BLaER1 (cell line): ENCODE results near the gene ITIH5.

ENCODE experiments used
- H3K27ac ChIP-seq: shearing (Covaris generic); formaldehyde crosslinking; 2 replicates; pipeline ENCODE4 v1.8.1; 2022
- H3K27me3 ChIP-seq: shearing (Covaris generic); formaldehyde crosslinking; 2 replicates; pipeline ENCODE4 v1.8.1; 2022
- H3K36me3 ChIP-seq: shearing (Covaris generic); formaldehyde crosslinking; 2 replicates; pipeline ENCODE4 v1.8.1; 2022
- H3K4me1 ChIP-seq: shearing (Covaris generic); formaldehyde crosslinking; 2 replicates; pipeline ENCODE4 v1.8.1; 2022
- H3K4me2 ChIP-seq: shearing (Covaris generic); formaldehyde crosslinking; 2 replicates; pipeline ENCODE4 v1.8.1; 2022
- H3K4me3 ChIP-seq: shearing (Covaris generic); formaldehyde crosslinking; 2 replicates; pipeline ENCODE4 v1.8.1; 2022
- H3K9ac ChIP-seq: shearing (Covaris generic); formaldehyde crosslinking; 2 replicates; pipeline ENCODE4 v1.8.1; 2022
- H3K9me3 ChIP-seq: shearing (Covaris generic); formaldehyde crosslinking; 2 replicates; pipeline ENCODE4 v1.8.1; 2022
- H4K20me1 ChIP-seq: shearing (Covaris generic); formaldehyde crosslinking; 2 replicates; pipeline ENCODE4 v1.8.1; 2022
- Cebpa-rat ChIP-seq: shearing (Covaris generic); IDR thresholded peaks from 2 replicates; pipeline ENCODE4 v1.8.1; 2022

ITIH5 gene

DNA sequence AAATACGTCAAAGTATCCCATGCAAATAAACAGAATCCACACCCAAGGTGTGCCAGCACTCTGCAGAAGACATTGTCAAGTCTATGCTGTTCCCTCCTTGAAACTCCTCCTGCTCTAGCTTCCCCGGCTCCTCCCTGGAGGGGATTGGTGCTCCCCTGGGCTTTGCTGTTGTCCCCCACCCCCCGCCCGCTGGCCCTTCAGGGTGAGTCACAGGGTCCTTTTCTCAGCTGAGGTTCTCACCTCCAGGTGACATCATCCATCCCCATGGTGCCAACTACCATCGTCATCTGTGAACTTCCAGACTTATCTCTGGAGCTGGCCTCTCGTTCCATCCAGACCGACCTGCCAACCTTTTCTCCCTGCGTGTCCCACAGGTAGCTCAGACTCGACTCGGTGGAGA, 77.0 kb downstream of the ITIH5 start:
- Histone ChIP-seq H3K4me1 (peaks cover 7% of the 10 kb centered on the region), H3K27ac (no peak overlapping the region), H3K36me3 (no peaks in the 10 kb centered on the region), H3K4me2 (no peak overlapping the region), H3K9ac (no peak overlapping the region), H3K27me3 (no peaks in the 10 kb centered on the region), H3K9me3 (no peaks in the 10 kb centered on the region), H4K20me1 (no peaks in the 10 kb centered on the region), H3K4me3 (no peak overlapping the region)
- no peak for TF ChIP-seq Cebpa-rat

GRCh38 chr10:7587865-7588188, 78.9 kb downstream of the ITIH5 start:
- peaks cover 7% of the 10 kb centered on the region for H3K4me1 ChIP-seq
- no peak overlapping the region for H3K4me3 ChIP-seq
- no peak for TF ChIP-seq Cebpa-rat
- no peaks in the 10 kb centered on the region for H3K9me3 ChIP-seq
- no peaks in the 10 kb centered on the region for H4K20me1 ChIP-seq
- H3K36me3 ChIP-seq = no peaks in the 10 kb centered on the region
- H3K27ac ChIP-seq = no peak overlapping the region
- no peaks in the 10 kb centered on the region for H3K27me3 ChIP-seq
- no peak overlapping the region for H3K4me2 ChIP-seq
- no peak overlapping the region for H3K9ac ChIP-seq

GRCh38 chr10:7587168-7587864, 79.5 kb downstream of the ITIH5 start:
- Histone ChIP-seq H3K4me1 (peaks cover 7% of the 10 kb centered on the region), H3K9me3 (no peaks in the 10 kb centered on the region), H3K4me3 (no peak overlapping the region), H3K9ac (no peak overlapping the region), H3K27ac (no peak overlapping the region), H3K4me2 (no peak overlapping the region), H3K27me3 (no peaks in the 10 kb centered on the region), H4K20me1 (no peaks in the 10 kb centered on the region), H3K36me3 (no peaks in the 10 kb centered on the region)
- TF ChIP-seq Cebpa-rat = no peak

DNA sequence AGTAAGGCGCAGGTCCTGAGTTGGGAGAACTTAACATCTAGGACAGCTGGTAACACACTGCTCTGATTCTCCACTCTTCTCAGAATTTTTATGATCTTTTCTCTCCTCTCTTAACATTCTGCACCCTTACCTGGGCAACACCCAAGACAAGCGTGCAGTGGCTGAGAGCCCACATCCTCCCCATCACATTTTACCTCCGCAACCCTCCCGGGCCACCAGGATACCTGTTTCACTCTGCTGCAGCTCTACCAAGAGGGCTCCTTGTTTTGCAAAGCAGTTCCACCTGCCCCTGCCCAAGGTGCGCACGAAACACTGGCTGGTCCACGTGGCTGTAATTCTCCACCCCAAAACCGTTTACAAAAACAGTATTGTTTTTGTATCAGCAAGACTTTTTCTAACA, 81.5 kb downstream of the ITIH5 start:
- Histone ChIP-seq H3K36me3 (no peaks in the 10 kb centered on the region), H3K4me2 (no peak overlapping the region), H3K27ac (no peak overlapping the region), H3K27me3 (no peaks in the 10 kb centered on the region), H3K9me3 (no peaks in the 10 kb centered on the region), H3K9ac (no peak overlapping the region), H3K4me3 (no peak overlapping the region), H4K20me1 (no peaks in the 10 kb centered on the region), H3K4me1 (no peaks in the 10 kb centered on the region)
- no peak for TF ChIP-seq Cebpa-rat

DNA sequence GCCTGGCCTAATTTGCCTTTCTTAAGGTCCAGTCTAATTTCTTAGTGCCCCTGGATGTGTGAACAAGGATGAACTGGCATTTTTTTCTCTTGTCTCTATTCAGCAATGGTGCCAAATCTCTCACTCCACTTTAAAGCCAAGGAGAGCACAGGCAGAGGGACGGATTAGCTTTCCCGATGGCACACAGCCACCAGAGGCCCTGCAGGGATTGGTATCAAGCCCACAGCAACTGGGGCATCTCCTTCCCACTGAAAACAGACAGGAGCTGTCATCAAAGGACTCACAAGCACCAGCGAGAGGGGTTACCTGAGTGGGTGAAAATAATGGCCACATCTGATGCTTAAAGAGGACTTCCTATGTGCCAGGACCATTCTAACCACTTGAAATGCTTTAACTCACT, 83.1 kb downstream of the ITIH5 start:
- no peaks in the 10 kb centered on the region for H3K36me3 ChIP-seq
- TF ChIP-seq Cebpa-rat = no peak

GRCh38 chr10:7580520-7580919, 86.2 kb downstream of the ITIH5 start:
- H3K27ac ChIP-seq = no peak overlapping the region
- no peak overlapping the region for H3K4me3 ChIP-seq
- no peaks in the 10 kb centered on the region for H3K27me3 ChIP-seq
- H3K9me3 ChIP-seq = no peaks in the 10 kb centered on the region
- TF ChIP-seq Cebpa-rat = no peak
- no peaks in the 10 kb centered on the region for H4K20me1 ChIP-seq
- H3K9ac ChIP-seq = no peak overlapping the region
- H3K36me3 ChIP-seq = no peaks in the 10 kb centered on the region
- no peak overlapping the region for H3K4me2 ChIP-seq
- H3K4me1 ChIP-seq = no peaks in the 10 kb centered on the region

More for the DNA sequence above, 83.1 kb downstream of the ITIH5 start:
- no peaks in the 10 kb centered on the region for H3K4me1 ChIP-seq
- H3K4me3 ChIP-seq = no peak overlapping the region
- H3K4me2 ChIP-seq = no peak overlapping the region
- no peaks in the 10 kb centered on the region for H4K20me1 ChIP-seq
- no peaks in the 10 kb centered on the region for H3K27me3 ChIP-seq
- H3K9ac ChIP-seq = no peak overlapping the region
- H3K9me3 ChIP-seq = no peaks in the 10 kb centered on the region
- H3K27ac ChIP-seq = no peak overlapping the region

DNA sequence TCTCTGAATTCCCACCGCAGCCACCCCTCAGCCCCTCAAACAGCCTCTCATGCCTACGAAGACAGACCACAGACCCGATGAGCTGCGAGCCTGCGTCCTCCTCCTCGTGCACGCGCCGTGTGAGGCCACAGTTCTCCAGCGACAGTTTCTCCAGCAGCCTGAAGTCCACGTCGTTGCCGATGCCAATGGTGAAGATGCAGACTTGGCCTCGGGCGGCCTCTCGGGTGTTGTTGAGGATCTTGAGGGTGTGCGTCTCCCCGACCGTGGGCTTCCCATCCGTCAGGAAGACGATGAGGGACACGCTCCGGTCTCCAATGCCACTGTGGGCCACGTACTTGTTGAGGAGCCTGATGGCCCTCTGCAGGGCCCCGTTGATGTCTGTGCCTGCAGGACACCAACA, 87.1 kb downstream of the ITIH5 start:
- Histone ChIP-seq H3K4me1 (no peaks in the 10 kb centered on the region), H3K4me2 (no peak overlapping the region), H3K36me3 (no peaks in the 10 kb centered on the region), H3K9me3 (no peaks in the 10 kb centered on the region), H3K4me3 (no peak overlapping the region), H4K20me1 (no peaks in the 10 kb centered on the region), H3K9ac (no peak overlapping the region), H3K27ac (no peak overlapping the region), H3K27me3 (no peaks in the 10 kb centered on the region)
- no peak for TF ChIP-seq Cebpa-rat

GRCh38 chr10:7577579-7577978, 89.2 kb downstream of the ITIH5 start:
- Histone ChIP-seq H3K4me2 (no peak overlapping the region), H3K27ac (no peak overlapping the region)
- TF ChIP-seq Cebpa-rat = no peak

DNA sequence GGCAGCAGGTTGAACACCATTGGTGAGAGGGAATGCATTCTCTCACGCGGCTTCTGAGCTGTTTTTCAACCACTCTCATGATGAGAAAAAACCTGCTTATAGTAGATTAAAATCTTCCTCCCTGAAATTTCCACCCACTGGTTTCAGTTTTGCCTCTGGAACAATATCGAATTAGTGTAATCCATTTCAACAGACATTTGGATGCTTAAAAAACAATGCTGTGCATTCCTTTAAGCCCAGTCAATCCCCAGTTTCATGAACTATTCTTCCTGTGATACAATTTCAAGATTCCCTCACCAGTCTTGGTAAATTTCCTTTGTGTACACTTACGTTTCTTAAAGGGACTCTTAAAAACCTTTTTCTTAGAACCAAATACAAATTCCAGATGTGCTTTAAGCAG, 89.6 kb downstream of the ITIH5 start:
- Histone ChIP-seq H4K20me1 (no peaks in the 10 kb centered on the region), H3K27me3 (no peaks in the 10 kb centered on the region), H3K9ac (no peak overlapping the region), H3K27ac (no peak overlapping the region), H3K4me1 (peaks cover 11% of the 10 kb centered on the region), H3K4me3 (no peak overlapping the region), H3K4me2 (no peak overlapping the region), H3K36me3 (no peaks in the 10 kb centered on the region), H3K9me3 (no peaks in the 10 kb centered on the region)
- TF ChIP-seq Cebpa-rat = no peak

More at GRCh38 chr10:7577579-7577978, 89.2 kb downstream of the ITIH5 start:
- Histone ChIP-seq H3K36me3 (no peaks in the 10 kb centered on the region), H3K9ac (no peak overlapping the region), H3K4me1 (peaks cover 7% of the 10 kb centered on the region), H4K20me1 (no peaks in the 10 kb centered on the region), H3K4me3 (no peak overlapping the region), H3K9me3 (no peaks in the 10 kb centered on the region), H3K27me3 (no peaks in the 10 kb centered on the region)

GRCh38 chr10:7576340-7576739, 90.4 kb downstream of the ITIH5 start:
- Histone ChIP-seq H3K4me3 (no peak overlapping the region), H3K27ac (no peak overlapping the region), H3K27me3 (no peaks in the 10 kb centered on the region), H3K36me3 (no peaks in the 10 kb centered on the region), H4K20me1 (no peaks in the 10 kb centered on the region), H3K9ac (no peak overlapping the region), H3K9me3 (no peaks in the 10 kb centered on the region), H3K4me2 (no peak overlapping the region), H3K4me1 (peaks cover 15% of the 10 kb centered on the region)
- no peak for TF ChIP-seq Cebpa-rat

DNA sequence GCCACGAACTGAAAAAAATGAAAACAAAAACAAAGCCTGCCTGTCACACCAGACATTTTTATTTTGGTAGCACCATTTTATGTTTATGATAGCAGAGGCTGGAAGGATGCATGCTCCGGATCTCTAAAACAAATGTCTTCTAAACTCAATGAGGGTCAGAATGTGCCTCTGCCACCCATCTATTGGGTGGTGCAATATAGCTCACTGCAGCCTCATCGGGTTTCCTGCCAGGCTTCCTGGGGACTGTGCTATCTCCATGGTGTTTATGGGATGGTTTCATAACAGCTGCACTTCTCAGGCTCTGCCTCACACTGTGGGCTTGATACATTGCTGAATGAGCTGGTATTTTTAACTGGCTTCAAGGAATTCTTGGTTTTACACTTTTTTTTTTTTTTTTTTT, 94.4 kb downstream of the ITIH5 start:
- TF ChIP-seq Cebpa-rat = 0 out of 2 replicates have a peak, but pooled peaks have one; percentile 8
- no peaks in the 10 kb centered on the region for H4K20me1 ChIP-seq
- H3K36me3 ChIP-seq = no peaks in the 10 kb centered on the region
- H3K27ac ChIP-seq = no peak overlapping the region
- H3K4me2 ChIP-seq = peak overlapping the region; percentile 36
- H3K9ac ChIP-seq = no peak overlapping the region
- peaks cover 15% of the 10 kb centered on the region for H3K4me1 ChIP-seq
- no peaks in the 10 kb centered on the region for H3K9me3 ChIP-seq
- H3K27me3 ChIP-seq = no peaks in the 10 kb centered on the region
- no peak overlapping the region for H3K4me3 ChIP-seq
